ENCODE measurements around the gene FGF22.

The FGF22 gene

GRCh38 chr19:651991-652390 is 12.3 kb downstream of the FGF22 start:
- no peak for TF ChIP-seq CTCF (IDR thresholded peaks at IDR 0.05; ENCODE audit: insufficient read depth, low read depth, low read length, missing control alignments)
- DNase-seq (ENCODE audit: low read depth), result no peak
- no peak overlapping the region for H3K4me3 ChIP-seq (ENCODE audit: low read length)

- no peak for TF ChIP-seq CTCF (IDR thresholded peaks at IDR 0.05; ENCODE audit: insufficient read depth, low read depth, low read length, missing control alignments)
- no peak for DNase-seq (ENCODE audit: low read depth)
- no peak overlapping the region for H3K4me3 ChIP-seq (ENCODE audit: low read length)
Measured at GRCh38 chr19:652467-653389, 13.0 kb downstream of the FGF22 start.

GRCh38 chr19:653425-653824 is 13.7 kb downstream of the FGF22 start:
- no peak for DNase-seq (ENCODE audit: low read depth)
- no peak overlapping the region for H3K4me3 ChIP-seq (ENCODE audit: low read length)
- TF ChIP-seq CTCF (IDR thresholded peaks at IDR 0.05; ENCODE audit: insufficient read depth, low read depth, low read length, missing control alignments), result no peak

GRCh38 chr19:655691-656090 is 16.0 kb downstream of the FGF22 start:
- H3K4me3 ChIP-seq (ENCODE audit: low read length), result no peak overlapping the region
- TF ChIP-seq CTCF (IDR thresholded peaks at IDR 0.05; ENCODE audit: insufficient read depth, low read depth, low read length, missing control alignments), result no peak

GRCh38 chr19:656751-657559 is 17.3 kb downstream of the FGF22 start:
- DNase-seq (ENCODE audit: low read depth), result no peak
- no peak for TF ChIP-seq CTCF (IDR thresholded peaks at IDR 0.05; ENCODE audit: insufficient read depth, low read depth, low read length, missing control alignments)
- no peak overlapping the region for H3K4me3 ChIP-seq (ENCODE audit: low read length)

More at GRCh38 chr19:655691-656090, 16.0 kb downstream of the FGF22 start:
- DNase-seq (ENCODE audit: low read depth), result no peak

- no peak for TF ChIP-seq CTCF (IDR thresholded peaks at IDR 0.05; ENCODE audit: insufficient read depth, low read depth, low read length, missing control alignments)
- H3K4me3 ChIP-seq (ENCODE audit: low read length), result no peak overlapping the region
- DNase-seq (ENCODE audit: low read depth), result no peak
Measured at GRCh38 chr19:657611-658010, 17.9 kb downstream of the FGF22 start.

Measured in epithelial cell of esophagus (primary cell).